Measurements from ENCODE around the gene KBTBD4. TPM values are rescaled to one million over a fixed set of nuclear protein-coding genes. Genes with fewer than 3 reads are reported as not detected.
"Not testable (repeated sequence)": the region's sequence is repeated elsewhere in the genome, so short reads cannot be mapped to it uniquely, and the experiment has no call there.

KBTBD4 gene
- total and polyA plus RNA-seq, 7 donors, result 11.3 to 29.9 (median 15.9) TPM

DNA sequence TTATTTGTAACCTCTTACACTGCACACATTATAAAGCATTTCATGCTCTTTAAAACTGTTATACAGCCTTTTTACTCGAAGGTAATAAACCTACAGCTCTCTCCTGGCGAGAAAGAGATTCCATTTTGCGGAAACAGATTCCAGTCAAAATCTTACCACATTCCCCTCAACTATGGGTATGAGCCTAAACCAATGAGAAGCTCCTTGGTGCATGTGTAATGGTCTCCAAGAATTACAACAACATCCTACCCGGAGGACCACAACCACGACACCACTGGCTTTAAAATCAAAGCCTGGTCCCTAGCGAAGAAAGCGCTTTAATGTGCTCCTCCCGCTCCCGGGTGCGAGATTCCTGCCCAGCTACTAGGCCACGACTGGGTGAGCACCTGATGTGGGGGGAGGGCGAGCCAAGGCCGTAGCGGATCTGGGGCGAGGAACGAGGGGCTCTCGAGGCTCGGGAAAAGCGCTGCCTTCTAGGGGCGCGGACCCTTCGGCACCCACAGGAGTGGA is 26.7 kb downstream of the KBTBD4 start:
- Histone ChIP-seq H3K9me3 (no peaks in the 10 kb centered on the region), H3K4me3 (peak overlapping the region; percentile 85 to 97 (median 94)), H3K36me3 (no peaks in the 10 kb centered on the region), H3K27me3 (no peaks in the 10 kb centered on the region), H3K27ac (peak overlapping the region; percentile 87 to 95 (median 94)), H3K4me1 (peaks cover 0 to 57% (median 41%) of the 10 kb centered on the region in 4 donors)
- 1 to 2% methylated on average over 22 of the region's 22 CpGs for WGBS, 2 donors
- intact Hi-C loops (cut with DNase I), result loop anchor here (2.0 to 5.0 kb wide), 3 partner anchors 35 to 125 kb away; partner anchors contain the start of gene PSMC3
- peak; percentile 69 for DNase-seq
- TF ChIP-seq, protein P1, sequence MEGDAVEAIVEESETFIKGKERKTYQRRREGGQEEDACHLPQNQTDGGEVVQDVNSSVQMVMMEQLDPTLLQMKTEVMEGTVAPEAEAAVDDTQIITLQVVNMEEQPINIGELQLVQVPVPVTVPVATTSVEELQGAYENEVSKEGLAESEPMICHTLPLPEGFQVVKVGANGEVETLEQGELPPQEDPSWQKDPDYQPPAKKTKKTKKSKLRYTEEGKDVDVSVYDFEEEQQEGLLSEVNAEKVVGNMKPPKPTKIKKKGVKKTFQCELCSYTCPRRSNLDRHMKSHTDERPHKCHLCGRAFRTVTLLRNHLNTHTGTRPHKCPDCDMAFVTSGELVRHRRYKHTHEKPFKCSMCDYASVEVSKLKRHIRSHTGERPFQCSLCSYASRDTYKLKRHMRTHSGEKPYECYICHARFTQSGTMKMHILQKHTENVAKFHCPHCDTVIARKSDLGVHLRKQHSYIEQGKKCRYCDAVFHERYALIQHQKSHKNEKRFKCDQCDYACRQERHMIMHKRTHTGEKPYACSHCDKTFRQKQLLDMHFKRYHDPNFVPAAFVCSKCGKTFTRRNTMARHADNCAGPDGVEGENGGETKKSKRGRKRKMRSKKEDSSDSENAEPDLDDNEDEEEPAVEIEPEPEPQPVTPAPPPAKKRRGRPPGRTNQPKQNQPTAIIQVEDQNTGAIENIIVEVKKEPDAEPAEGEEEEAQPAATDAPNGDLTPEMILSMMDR (IDR thresholded peaks at IDR 0.05), result no peak
- TF ChIP-seq EP300 (IDR thresholded peaks at IDR 0.05) (no peak), POLR2AphosphoS5 (IDR thresholded peaks at IDR 0.05) (no peak), POLR2A (IDR thresholded peaks at IDR 0.05) (no peak)

DNA sequence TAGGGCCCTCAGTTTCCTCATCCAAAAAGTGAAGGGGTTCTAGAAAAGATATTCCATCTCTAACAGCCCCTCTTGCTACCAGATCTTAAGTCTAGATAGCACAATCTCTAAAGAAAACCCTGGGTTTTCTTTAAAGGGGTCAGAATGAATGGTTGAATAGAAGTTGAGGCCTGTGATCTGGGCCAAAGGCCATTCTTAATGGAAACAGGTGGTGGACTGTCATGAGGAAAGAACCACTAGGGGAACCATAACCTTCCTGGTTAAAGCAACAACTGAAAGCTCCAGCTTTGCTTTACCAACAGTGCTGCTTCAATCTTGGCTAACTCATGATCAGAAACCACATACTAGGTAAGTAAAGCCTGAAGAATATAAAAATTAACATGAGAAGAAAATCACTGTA is 27.7 kb downstream of the KBTBD4 start:
- peaks cover 0 to 58% (median 42%) of the 10 kb centered on the region in 4 donors for H3K4me1 ChIP-seq
- H3K27ac ChIP-seq, result peak overlapping the region in 3 of 4 donors; percentile 93 to 95 (median 94)
- H3K27me3 ChIP-seq, result no peaks in the 10 kb centered on the region
- no peak for DNase-seq
- intact Hi-C loops (cut with DNase I), result loop anchor here (5.0 kb wide), 2 partner anchors 34 to 84 kb away; no protein-coding TSS in a partner anchor
- no peaks in the 10 kb centered on the region for H3K36me3 ChIP-seq
- no peaks in the 10 kb centered on the region for H3K9me3 ChIP-seq
- TF ChIP-seq, protein P1 (IDR thresholded peaks at IDR 0.05), result no peak
- TF ChIP-seq POLR2AphosphoS5 (IDR thresholded peaks at IDR 0.05) (no peak), EP300 (IDR thresholded peaks at IDR 0.05) (no peak), POLR2A (IDR thresholded peaks at IDR 0.05) (no peak)
- H3K4me3 ChIP-seq, result peak overlapping the region in 1 of 4 donors; percentile 97

DNA sequence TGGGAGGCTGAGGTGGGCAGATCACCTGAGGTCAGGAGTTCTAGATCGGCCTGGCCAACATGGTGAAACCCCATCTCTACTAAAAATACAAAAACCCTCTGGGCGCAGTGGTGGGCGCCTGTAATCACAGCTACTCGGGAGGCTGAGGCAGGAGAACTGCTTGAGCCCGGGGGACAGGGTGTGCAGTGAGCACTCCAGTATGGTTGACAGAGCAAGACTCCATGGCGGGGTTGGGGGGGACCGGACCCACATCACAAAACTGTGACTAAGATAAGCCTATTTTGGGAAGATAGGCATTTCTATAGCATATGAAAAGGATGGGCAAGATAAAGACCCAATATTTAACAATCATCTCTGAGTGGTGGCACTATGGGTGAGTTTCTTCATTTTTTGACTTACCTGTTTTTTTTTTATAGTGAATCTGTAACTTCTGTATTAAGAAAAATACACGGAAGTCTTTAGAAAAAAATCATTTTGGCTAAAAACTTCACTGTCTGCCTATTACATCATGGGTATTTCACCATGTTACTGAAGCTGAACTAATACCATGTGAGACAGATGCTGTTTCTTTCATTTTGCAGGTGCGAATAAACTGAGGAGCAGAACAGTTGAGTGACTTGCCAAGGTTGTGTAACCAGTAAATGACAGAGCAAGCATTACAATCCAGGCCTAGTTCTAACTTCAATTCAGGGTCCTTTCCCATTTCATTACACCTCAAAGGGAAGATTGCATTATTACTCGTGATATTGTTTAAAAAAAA is 28.3 kb downstream of the KBTBD4 start:
- H3K27ac ChIP-seq, result peak overlapping the region in 2 of 4 donors; percentile 93 to 95
- peaks cover 0 to 58% (median 42%) of the 10 kb centered on the region in 4 donors for H3K4me1 ChIP-seq
- no peaks in the 10 kb centered on the region for H3K36me3 ChIP-seq
- H3K27me3 ChIP-seq, result no peaks in the 10 kb centered on the region
- WGBS, 2 donors, result 76 to 82% methylated on average over 10 of the region's 10 CpGs
- DNase-seq, result no peak
- no peak overlapping the region for H3K4me3 ChIP-seq
- intact Hi-C loops (cut with DNase I), result loop anchor here (5.0 kb wide), 2 partner anchors 33 to 83 kb away; no protein-coding TSS in a partner anchor
- TF ChIP-seq, protein P1 (IDR thresholded peaks at IDR 0.05), result no peak
- TF ChIP-seq POLR2A (IDR thresholded peaks at IDR 0.05), result no peak
- no peak for TF ChIP-seq POLR2AphosphoS5 (IDR thresholded peaks at IDR 0.05)
- no peak for TF ChIP-seq EP300 (IDR thresholded peaks at IDR 0.05)
- H3K9me3 ChIP-seq, result no peaks in the 10 kb centered on the region

DNA sequence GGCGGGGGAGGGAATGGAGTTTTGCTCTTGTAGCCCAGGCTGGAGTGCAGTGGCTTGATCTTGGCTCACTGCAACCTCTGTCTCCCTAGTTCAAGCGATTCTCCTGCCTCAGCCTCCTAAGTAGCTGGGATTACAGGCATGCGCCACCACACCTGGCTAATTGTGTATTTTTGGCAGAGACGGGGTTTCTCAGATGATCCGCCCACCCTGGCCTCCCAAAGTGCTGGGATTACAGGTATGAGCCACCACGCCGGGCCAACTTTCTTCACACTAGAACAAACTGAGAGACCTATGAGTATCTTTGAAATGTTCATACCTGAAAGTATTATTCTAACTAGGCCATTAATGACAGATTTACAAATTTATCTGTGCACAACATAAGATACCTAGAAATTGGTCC is 32.5 kb downstream of the KBTBD4 start:
- H3K4me3 ChIP-seq; H3K36me3 ChIP-seq; H3K27me3 ChIP-seq; H3K9me3 ChIP-seq; intact Hi-C loops (cut with DNase I); H3K27ac ChIP-seq; DNase-seq: not testable (repeated sequence)
- H3K4me1 ChIP-seq, result peaks cover 0 to 56% (median 42%) of the 10 kb centered on the region in 4 donors
- 95 to 96% methylated on average over 7 of the region's 7 CpGs for WGBS, 2 donors

DNA sequence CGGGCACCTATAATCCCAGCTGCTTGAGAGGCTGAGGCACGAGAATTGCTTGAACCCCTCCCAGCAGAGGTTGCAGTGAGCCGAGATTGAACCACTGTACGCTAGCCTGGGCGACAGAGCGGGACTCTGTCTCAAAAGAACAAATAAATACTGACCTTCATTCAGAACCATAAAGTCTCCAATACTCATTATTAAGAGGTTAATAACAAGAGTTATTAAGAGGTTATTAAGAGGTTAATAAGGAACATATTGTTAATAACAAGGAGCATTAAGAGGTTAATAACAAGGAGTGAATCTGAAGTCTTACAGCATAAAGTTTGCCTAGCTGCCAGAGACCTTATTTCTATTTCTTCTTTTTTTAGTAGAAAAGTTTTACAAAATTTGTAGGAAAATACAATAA is 33.5 kb downstream of the KBTBD4 start:
- WGBS, 2 donors, result 97% methylated on average over 6 of the region's 6 CpGs
- no peak for TF ChIP-seq EP300 (IDR thresholded peaks at IDR 0.05)
- TF ChIP-seq, protein P1 (IDR thresholded peaks at IDR 0.05), result no peak
- TF ChIP-seq POLR2A (IDR thresholded peaks at IDR 0.05), result no peak
- no peaks in the 10 kb centered on the region for H3K27me3 ChIP-seq
- no peak overlapping the region for H3K27ac ChIP-seq
- H3K4me3 ChIP-seq, result no peak overlapping the region
- intact Hi-C loops (cut with DNase I), result no loop called here
- no peaks in the 10 kb centered on the region for H3K36me3 ChIP-seq
- no peak for DNase-seq
- H3K4me1 ChIP-seq, result peaks cover 0 to 56% (median 43%) of the 10 kb centered on the region in 4 donors
- H3K9me3 ChIP-seq, result no peaks in the 10 kb centered on the region

All from sigmoid colon (tissue), 7 donors.